Naive B cell (primary cell): ENCODE results near the gene LRRFIP1. TPM values are rescaled to one million over a fixed set of nuclear protein-coding genes. Genes with fewer than 3 reads are reported as not detected.

Experiments
- ATAC-seq, 2 donors: fragments of 150-1000 bp; cut with Tn5 transposase; 2 replicates each; pipeline ENCODE4 v1.10.0; 2021; ENCODE audit warnings: low read depth in 2 of 2, mild to moderate bottlenecking in 2 of 2, moderate library complexity in 2 of 2
- DNase-seq: peaks from one replicate; pipeline ENCODE4 v3.0.0; 2022
- H3K27ac Mint-ChIP-seq, 6 donors: one replicate each; pipeline ENCODE4 v1.8.0; 2020 to 2022; ENCODE audit warnings: mild to moderate bottlenecking in 6 of 6, mixed read lengths in 6 of 6, moderate library complexity in 5 of 6, inconsistent platforms in 2 of 6
- H3K27me3 Mint-ChIP-seq, 3 donors: one replicate each; pipeline ENCODE4 v1.8.0; 2021 to 2022; ENCODE audit warnings: mixed read lengths in 3 of 3, mild to moderate bottlenecking in 1 of 3
- H3K36me3 Mint-ChIP-seq, 2 donors: one replicate each; pipeline ENCODE4 v1.8.0; 2020 to 2022; ENCODE audit warnings: mixed read lengths in 2 of 2, inconsistent platforms in 1 of 2, mild to moderate bottlenecking in 1 of 2
- H3K4me1 Mint-ChIP-seq, 3 donors: one replicate each; pipeline ENCODE4 v1.8.0; 2020 to 2022; ENCODE audit warnings: mixed read lengths in 3 of 3, inconsistent platforms in 1 of 3, mild to moderate bottlenecking in 1 of 3, moderate library complexity in 1 of 3
- H3K4me3 Mint-ChIP-seq, 8 donors: one replicate each; pipeline ENCODE4 v1.8.0; 2020 to 2022; ENCODE audit warnings: mild to moderate bottlenecking in 8 of 8, mixed read lengths in 8 of 8, moderate library complexity in 8 of 8, inconsistent platforms in 2 of 8
- H3K9me3 Mint-ChIP-seq, 7 donors: one replicate each; pipeline ENCODE4 v1.8.0; 2020 to 2022; ENCODE audit warnings: mixed read lengths in 7 of 7, mild to moderate bottlenecking in 5 of 7, inconsistent platforms in 2 of 7, moderate library complexity in 1 of 7
- polyA plus RNA-seq, 6 donors: library from polyadenylated mRNA; unstranded; fragments of 300-500 nt; fragmentation: Illumina TruSeq; gene quantifications; one replicate each; pipeline ENCODE4 v1.2.3, GENCODE V29; 2021; ENCODE audit warnings: low read depth in 6 of 6

The LRRFIP1 gene
- 10 to 100 TPM; 45.8 to 88.7 (median 68.2) TPM for polyA plus RNA-seq

GRCh38 chr2:237627441-237628246 is at the start of gene LRRFIP1:
Gene LRRFIP1 (plus strand): TSS chr2:237627587. CDS start chr2:237627645, 58 bp downstream.
- H3K4me3 Mint-ChIP-seq: peak within 1 kb of the TSS; percentile 79 to 94 (median 91)
- H3K36me3 Mint-ChIP-seq: no peaks in the 10 kb centered on the region
- H3K4me1 Mint-ChIP-seq: peaks cover 6 to 34% (median 33%) of the 10 kb centered on the region in 3 donors
- H3K9me3 Mint-ChIP-seq: no peaks in the 10 kb centered on the region
- H3K27ac Mint-ChIP-seq: peak within 1 kb of the TSS; percentile 53 to 94 (median 78)
- peaks cover 0 to 34% (median 16%) of the 10 kb centered on the region in 3 donors for H3K27me3 Mint-ChIP-seq
- ATAC-seq (peak; percentile 66 to 75), DNase-seq (peak; percentile 40)

DNA sequence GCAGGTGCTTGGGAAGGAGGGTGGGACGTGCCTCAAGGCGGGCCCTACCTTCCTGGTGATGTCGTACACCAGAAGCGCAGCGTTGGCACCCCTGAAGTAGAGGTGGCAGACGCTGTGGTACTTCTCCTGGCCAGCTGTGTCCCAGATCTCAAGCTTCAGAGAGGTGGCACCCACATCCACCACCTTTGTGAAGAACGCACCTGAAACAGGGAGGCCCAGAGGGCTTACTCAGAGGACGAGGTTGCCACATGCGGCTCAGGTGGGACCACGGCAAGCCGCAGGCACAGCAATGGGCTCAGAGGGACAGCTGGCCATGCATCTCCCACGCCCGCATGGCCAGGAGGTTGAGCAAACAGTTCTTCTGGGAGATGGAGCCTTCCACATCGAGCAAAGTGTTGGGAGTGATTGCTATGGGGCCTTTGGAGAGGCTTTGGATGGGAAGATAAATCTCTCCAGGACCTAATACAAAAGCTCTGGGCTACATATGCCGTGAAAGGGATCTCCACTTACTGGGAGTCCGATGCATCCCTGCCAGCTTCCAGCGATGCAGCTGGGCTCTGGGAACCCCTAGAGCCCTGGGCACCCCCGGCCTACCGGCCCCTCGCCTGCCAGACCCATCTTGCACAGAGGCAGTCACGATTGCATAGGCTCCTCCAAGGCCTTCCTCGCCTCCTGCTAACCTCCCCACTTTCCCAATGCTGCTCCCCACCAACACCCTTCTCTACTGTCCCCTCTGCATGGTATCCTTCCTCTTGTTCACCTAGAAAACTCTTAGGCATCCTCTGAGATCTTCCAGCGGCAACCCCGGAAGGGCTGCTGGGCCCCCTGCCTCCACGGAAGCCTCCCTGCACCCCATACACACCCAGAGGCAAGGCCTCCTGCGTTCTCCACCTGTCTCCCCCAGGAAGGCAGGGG is 49.2 kb upstream of the LRRFIP1 start:
- DNase-seq (no peak), ATAC-seq (no peak)
- H3K9me3 Mint-ChIP-seq: no peaks in the 10 kb centered on the region
- H3K27ac Mint-ChIP-seq: peak overlapping the region in 1 of 6 donors; percentile 6
- H3K36me3 Mint-ChIP-seq: no peaks in the 10 kb centered on the region
- no peak overlapping the region for H3K4me3 Mint-ChIP-seq
- H3K4me1 Mint-ChIP-seq: peaks cover 0 to 2% (median 0%) of the 10 kb centered on the region in 3 donors
- peaks cover 10 to 17% (median 13%) of the 10 kb centered on the region in 3 donors for H3K27me3 Mint-ChIP-seq

DNA sequence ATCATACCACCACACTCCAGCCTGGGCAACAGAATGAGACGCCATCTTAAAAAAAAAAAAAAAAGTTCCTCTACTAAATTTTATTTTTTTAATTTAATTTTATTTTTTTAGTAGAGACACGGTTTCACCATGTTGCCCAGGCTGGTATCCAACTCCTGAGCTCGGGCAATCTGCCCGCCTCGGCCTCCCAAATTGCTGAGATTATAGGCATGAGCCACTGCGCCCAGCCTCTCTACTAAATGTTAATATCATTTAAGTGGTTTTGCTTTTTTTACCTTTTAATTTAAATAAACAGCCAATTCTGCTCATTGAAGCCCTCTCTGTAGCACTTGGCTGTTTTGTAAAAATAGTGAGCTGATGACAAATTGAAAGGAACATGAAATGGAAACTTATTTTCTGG is 46.1 kb upstream of the LRRFIP1 start:
- peaks cover 0 to 2% (median 0%) of the 10 kb centered on the region in 3 donors for H3K4me1 Mint-ChIP-seq
- no peaks in the 10 kb centered on the region for H3K9me3 Mint-ChIP-seq
- no peak overlapping the region for H3K4me3 Mint-ChIP-seq
- ATAC-seq: no peak
- peak overlapping the region in 1 of 6 donors; percentile 34 for H3K27ac Mint-ChIP-seq
- DNase-seq: no peak
- H3K27me3 Mint-ChIP-seq: peaks cover 5 to 10% (median 8%) of the 10 kb centered on the region in 3 donors
- no peaks in the 10 kb centered on the region for H3K36me3 Mint-ChIP-seq

DNA sequence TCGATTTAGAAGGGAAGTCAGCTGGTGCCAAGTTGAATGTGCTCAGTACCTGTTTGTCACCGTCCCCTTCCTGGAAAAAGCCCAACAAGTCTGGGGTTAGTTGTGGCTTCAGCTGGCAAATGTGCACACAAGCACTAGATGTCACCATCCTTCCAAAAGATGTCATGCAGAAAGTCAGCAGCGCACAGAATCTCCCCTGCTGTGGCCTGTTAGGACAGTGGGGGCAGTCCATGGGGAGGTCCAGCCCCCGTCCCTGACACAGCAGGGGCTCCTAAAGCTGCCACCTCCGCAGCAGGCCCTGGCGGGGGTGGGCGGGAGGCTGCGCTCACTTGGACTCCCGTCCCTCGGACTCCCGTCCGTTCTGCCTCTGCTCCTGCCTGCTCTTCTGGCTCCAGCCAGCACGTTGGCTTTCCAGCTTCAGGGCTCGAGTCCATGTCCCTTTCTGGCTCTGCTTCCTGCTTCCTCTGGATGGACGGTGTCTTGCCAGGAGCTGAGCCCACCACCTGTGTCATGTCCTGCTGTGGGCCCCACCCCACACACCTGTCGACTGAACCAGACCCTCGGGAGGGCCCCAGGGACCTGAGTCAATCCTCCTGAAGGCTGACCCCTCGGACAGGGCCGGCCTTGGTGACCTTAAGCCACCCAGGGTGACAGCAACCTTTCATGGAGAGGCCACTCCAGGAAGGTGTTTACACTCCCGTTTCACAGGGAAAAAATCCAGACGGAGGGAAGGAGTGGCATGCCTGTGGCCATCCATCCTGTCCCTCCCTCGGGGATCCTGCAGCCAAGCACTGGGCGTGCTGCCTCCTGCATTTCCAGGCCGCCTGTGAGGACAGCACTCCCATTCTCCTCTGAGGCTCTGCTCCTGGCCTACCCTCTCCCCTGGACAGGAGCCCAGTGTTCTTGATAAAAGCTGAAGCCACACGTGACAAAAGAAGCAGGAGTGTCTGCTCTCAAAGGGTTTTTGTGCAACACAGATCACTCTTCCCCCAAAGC is 45.3 kb upstream of the LRRFIP1 start:
- DNase-seq (peak; percentile 55), ATAC-seq (peak; percentile 85 to 87)
- Mint-ChIP-seq H3K27me3 (peaks cover 2 to 6% (median 2%) of the 10 kb centered on the region in 3 donors), H3K4me1 (peaks cover 0 to 2% (median 0%) of the 10 kb centered on the region in 3 donors), H3K9me3 (no peaks in the 10 kb centered on the region), H3K36me3 (no peaks in the 10 kb centered on the region), H3K27ac (peak overlapping the region in 3 of 6 donors; percentile 24 to 62 (median 34)), H3K4me3 (no peak overlapping the region)

DNA sequence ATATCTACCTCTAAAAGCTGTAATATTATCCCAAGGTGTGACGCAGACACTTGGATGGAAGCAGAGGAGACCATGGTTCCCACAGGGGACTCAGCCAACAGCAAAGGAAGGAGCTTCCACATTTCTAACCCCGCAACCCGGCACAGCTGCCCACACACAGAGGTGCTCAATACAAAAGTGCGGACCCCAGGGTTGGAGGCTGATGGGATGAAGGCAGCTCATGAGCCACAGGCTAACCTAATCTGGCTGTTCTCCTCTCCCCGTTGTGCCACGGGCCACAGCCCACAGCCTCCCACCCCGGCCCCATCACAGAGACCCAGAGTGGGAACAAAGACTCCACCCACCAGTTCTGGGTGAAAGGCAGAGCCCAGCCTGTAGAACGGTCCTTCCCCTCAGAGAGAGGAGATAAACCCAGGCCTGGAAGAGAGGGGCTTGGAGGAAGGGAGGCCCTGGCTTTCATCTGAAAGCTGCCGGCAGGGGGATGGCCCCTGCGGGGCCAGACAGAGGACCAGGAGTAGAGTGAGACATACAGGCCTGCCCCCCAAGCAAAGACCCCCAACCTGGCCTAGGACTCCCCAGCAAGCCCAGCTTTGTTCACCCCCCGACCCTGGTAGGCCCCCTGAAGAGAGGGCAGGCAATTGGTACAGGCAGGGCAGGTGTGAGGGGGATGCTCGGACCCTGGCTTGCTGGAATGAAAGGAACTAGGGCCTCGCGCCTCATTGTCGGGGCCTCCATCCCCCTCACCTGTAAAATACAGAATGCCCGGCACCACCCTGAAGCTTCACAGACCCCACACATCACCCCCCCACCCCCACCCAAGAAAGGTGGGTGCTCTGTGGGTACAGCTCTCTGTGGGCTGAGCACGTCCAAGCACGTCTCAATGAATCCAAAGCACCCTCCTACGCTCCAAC is 43.7 kb upstream of the LRRFIP1 start:
- no peaks in the 10 kb centered on the region for H3K36me3 Mint-ChIP-seq
- H3K4me1 Mint-ChIP-seq: peaks cover 0 to 2% (median 0%) of the 10 kb centered on the region in 3 donors
- DNase-seq: no peak
- H3K9me3 Mint-ChIP-seq: no peaks in the 10 kb centered on the region
- ATAC-seq: no peak
- H3K27me3 Mint-ChIP-seq: peaks cover 0 to 12% (median 0%) of the 10 kb centered on the region in 3 donors
- peak overlapping the region in 2 of 6 donors; percentile 28 to 38 for H3K27ac Mint-ChIP-seq
- H3K4me3 Mint-ChIP-seq: no peak overlapping the region

GRCh38 chr2:237585590-237586221 is 41.7 kb upstream of the LRRFIP1 start:
- peaks cover 0 to 19% (median 5%) of the 10 kb centered on the region in 3 donors for H3K27me3 Mint-ChIP-seq
- H3K36me3 Mint-ChIP-seq: no peaks in the 10 kb centered on the region
- no peak overlapping the region for H3K4me3 Mint-ChIP-seq
- H3K9me3 Mint-ChIP-seq: no peaks in the 10 kb centered on the region
- H3K4me1 Mint-ChIP-seq: peaks cover 0 to 6% (median 0%) of the 10 kb centered on the region in 3 donors
- ATAC-seq: no peak
- H3K27ac Mint-ChIP-seq: peak overlapping the region in 2 of 6 donors; percentile 14 to 30
- DNase-seq: no peak

DNA sequence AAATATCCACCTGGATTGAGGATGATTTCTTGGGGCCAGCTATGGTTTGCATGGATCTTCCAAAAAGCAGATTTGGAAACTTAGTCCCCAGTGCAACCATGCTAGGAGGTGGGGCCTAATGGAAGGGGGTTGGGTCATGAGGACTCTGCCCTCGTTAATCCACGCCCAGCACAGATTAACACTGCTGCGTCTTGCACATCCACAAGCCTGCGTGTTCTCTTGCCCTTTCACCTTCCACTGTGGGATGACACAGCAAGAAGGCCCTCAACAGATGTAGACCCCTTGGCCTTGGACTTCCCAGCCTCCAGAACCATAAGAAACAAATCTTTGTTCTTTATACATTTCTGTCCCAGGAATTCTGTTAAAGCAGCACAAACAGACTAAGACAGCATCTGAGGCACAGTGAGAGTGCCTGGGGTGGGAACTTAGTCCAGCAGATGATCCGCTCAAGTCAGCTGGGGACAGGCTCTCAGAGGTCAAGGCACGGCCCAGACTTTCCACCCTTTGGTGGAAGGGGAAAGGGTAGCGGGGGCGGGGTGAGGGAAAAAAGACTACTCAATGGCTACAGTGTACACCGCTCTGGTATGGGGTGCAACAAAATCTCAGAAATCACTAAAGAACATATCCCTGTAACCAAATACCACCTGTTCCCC is 39.2 kb upstream of the LRRFIP1 start:
- H3K4me3 Mint-ChIP-seq: no peak overlapping the region
- no peaks in the 10 kb centered on the region for H3K9me3 Mint-ChIP-seq
- no peak overlapping the region for H3K27ac Mint-ChIP-seq
- H3K36me3 Mint-ChIP-seq: no peaks in the 10 kb centered on the region
- ATAC-seq: no peak
- peaks cover 0 to 19% (median 5%) of the 10 kb centered on the region in 3 donors for H3K27me3 Mint-ChIP-seq
- DNase-seq: no peak
- H3K4me1 Mint-ChIP-seq: peaks cover 5 to 14% (median 11%) of the 10 kb centered on the region in 3 donors

DNA sequence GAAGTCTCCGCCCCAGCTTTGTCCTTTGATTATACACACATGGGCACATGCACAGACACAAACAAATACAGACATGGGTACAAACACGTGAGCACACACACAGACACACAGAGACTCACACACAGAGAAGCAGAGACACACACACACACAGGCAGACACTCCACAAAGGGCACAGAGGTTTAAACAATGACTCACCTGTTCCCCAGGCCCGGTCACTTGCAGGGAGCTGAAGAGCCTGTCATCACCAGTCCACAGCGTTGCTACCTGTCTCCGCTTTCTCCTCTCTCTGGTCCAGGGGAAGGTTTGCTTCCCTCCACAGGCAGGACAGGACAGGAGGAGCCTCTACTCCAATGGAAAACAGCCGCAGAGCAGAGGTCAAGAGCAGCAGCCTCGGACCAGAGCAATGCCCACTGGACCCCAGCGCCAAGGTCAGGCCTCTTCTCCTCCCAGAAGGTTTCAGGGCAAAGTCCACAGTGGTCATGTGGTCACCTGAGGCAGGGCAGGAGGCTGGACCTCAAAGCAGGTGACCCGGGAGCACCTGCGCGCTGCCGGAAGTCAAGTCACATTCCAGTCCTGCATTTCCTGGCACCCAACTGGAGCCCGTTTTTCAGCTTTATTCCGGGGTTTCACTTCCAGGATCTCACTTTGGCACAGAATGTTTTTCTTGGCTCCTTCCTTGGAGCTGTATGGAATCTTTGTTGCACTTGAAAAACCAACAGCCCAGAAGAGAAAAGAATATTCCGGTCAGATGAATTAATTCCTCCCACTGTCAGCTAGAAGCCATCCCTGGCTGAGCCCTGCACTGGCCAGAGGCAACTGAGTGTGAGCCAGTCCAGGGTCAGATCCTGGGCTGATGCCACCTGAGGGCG is 36.9 kb upstream of the LRRFIP1 start, which contains the start of gene RAB17:
TSS of gene RAB17 (minus strand) at position 463 of the 869 bp plus-strand sequence. CDS start 4,580 bp downstream, outside the sequence.
- no peaks in the 10 kb centered on the region for H3K9me3 Mint-ChIP-seq
- H3K4me3 Mint-ChIP-seq: peak within 1 kb of the TSS in 5 of 8 donors; percentile 19 to 67 (median 35)
- DNase-seq (no peak), ATAC-seq (no peak)
- peak within 1 kb of the TSS in 3 of 6 donors; percentile 17 to 92 (median 64) for H3K27ac Mint-ChIP-seq
- H3K4me1 Mint-ChIP-seq: peaks cover 5 to 28% (median 22%) of the 10 kb centered on the region in 3 donors
- H3K27me3 Mint-ChIP-seq: peaks cover 0 to 14% (median 5%) of the 10 kb centered on the region in 3 donors
- no peaks in the 10 kb centered on the region for H3K36me3 Mint-ChIP-seq

GRCh38 chr2:237591141-237591881 is 36.1 kb upstream of the LRRFIP1 start:
- Mint-ChIP-seq H3K27ac (peak overlapping the region in 3 of 6 donors; percentile 17 to 92 (median 21)), H3K27me3 (peaks cover 0 to 14% (median 5%) of the 10 kb centered on the region in 3 donors), H3K36me3 (no peaks in the 10 kb centered on the region), H3K9me3 (no peaks in the 10 kb centered on the region), H3K4me1 (peaks cover 5 to 30% (median 22%) of the 10 kb centered on the region in 3 donors), H3K4me3 (peak overlapping the region in 5 of 8 donors; percentile 19 to 67 (median 35))
- ATAC-seq (peak; percentile 61 to 63), DNase-seq (peak; percentile 28)
